HUES48 (cell line): ENCODE data around the gene KDM4C.

Experiments used
- H3K27ac ChIP-seq: one replicate; pipeline ENCODE4 v1.7.0; 2013; ENCODE audit warnings: low read depth, low read length, inconsistent platforms
- H3K27me3 ChIP-seq: 2 replicates; pipeline ENCODE4 v1.6.1; 2013; ENCODE audit warnings: mild to moderate bottlenecking, low read length; ENCODE audit not compliant: control insufficient read depth, insufficient read depth
- H3K36me3 ChIP-seq: 2 replicates; pipeline ENCODE4 v1.6.1; 2013; ENCODE audit warnings: low read length; ENCODE audit not compliant: control insufficient read depth, insufficient read depth
- H3K4me1 ChIP-seq: 2 replicates; pipeline ENCODE4 v1.6.1; 2013; ENCODE audit warnings: mild to moderate bottlenecking, low read length; ENCODE audit not compliant: control insufficient read depth, insufficient read depth
- H3K4me3 ChIP-seq: 2 replicates; pipeline ENCODE4 v1.5.1; 2013; ENCODE audit warnings: mild to moderate bottlenecking, low read depth, low read length
- H3K9ac ChIP-seq: 2 replicates; pipeline ENCODE4 v1.6.1; 2013; ENCODE audit warnings: mild to moderate bottlenecking, low read depth, low read length, moderate library complexity
- H3K9me3 ChIP-seq: 2 replicates; pipeline ENCODE4 v1.6.1; 2013; ENCODE audit warnings: low read length; ENCODE audit not compliant: control insufficient read depth, insufficient read depth

KDM4C gene

DNA sequence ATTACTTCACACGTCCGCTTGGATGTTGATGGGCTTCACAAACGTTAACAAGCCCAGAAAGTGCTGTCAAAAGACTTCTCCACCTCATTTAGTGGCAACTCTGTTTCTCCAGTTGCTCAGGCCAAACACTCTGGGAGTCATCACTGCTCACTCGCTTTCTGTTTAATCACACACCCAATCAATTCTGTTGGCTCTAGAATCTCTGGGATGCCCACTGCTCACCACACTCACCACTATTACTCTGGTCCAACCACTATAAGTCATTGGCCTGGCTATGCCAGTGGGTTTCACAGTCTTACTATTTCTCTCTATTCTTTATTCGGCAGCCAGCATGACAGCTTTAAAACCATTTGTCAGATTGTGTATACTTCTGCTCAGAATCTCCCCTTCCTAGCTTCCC, 163.5 kb downstream of the KDM4C start:
- no peaks in the 10 kb centered on the region for H3K9me3 ChIP-seq
- no peak overlapping the region for H3K27ac ChIP-seq

DNA sequence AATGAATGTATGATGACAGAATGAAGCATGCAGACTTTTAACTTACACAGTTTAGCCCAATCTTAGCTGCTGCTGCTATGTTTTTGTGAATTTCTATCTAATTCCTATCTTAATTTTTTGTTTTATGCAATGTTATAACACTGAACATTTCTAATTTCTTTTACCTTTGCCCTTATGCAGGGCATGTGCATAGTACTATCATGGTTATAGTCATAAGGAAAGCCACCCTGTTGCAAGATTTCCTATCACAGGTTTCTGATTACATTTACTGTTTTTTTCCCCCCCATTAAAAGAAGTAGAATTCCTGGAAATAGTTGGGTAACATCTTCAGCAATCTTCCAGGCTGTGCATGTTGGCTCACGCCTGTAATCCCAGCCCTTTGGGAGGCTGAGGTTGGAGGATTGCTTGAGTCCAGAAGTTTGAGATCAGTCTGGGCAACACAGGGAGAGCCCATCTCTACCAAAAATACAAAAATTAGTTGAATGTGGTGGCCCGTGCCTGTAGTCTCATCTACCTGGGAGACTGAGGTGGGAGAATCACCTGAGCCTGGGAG, 164.4 kb downstream of the KDM4C start:
- Histone ChIP-seq H3K36me3 (no peaks in the 10 kb centered on the region; the same call in 1 of the 2 replicates), H3K27me3 (no peaks in the 10 kb centered on the region), H3K9me3 (no peaks in the 10 kb centered on the region), H3K9ac (no peak overlapping the region), H3K4me1 (no peaks in the 10 kb centered on the region), H3K27ac (no peak overlapping the region), H3K4me3 (no peak overlapping the region)

More for the DNA sequence above, 163.5 kb downstream of the KDM4C start:
- no peaks in the 10 kb centered on the region for H3K4me1 ChIP-seq
- no peaks in the 10 kb centered on the region; the same call in 1 of the 2 replicates for H3K36me3 ChIP-seq
- no peaks in the 10 kb centered on the region for H3K27me3 ChIP-seq
- H3K4me3 ChIP-seq: no peak overlapping the region
- H3K9ac ChIP-seq: no peak overlapping the region

DNA sequence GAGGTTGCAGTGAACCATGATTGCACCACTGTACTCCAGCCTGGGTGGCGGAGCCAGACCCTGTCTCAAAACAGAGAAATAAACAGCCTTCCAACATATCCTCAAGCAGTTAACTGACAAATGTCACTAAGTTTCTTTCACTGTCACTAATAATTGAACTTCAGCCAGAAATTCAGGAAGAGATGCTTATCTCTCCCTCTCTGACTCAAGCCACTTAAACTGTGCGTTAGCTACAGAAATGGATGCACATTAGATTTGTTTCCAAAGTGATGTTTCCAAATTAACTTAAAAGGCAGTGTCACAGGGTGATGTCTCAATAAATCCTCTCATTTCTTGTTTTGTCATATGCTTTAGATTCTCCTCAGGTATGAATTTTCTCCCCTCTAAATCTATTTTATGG, 164.9 kb downstream of the KDM4C start:
- H3K4me3 ChIP-seq: no peak overlapping the region
- no peaks in the 10 kb centered on the region for H3K9me3 ChIP-seq
- no peak overlapping the region for H3K27ac ChIP-seq
- no peak overlapping the region for H3K9ac ChIP-seq
- no peaks in the 10 kb centered on the region for H3K4me1 ChIP-seq
- H3K36me3 ChIP-seq: no peaks in the 10 kb centered on the region; the same call in 1 of the 2 replicates
- no peaks in the 10 kb centered on the region for H3K27me3 ChIP-seq

DNA sequence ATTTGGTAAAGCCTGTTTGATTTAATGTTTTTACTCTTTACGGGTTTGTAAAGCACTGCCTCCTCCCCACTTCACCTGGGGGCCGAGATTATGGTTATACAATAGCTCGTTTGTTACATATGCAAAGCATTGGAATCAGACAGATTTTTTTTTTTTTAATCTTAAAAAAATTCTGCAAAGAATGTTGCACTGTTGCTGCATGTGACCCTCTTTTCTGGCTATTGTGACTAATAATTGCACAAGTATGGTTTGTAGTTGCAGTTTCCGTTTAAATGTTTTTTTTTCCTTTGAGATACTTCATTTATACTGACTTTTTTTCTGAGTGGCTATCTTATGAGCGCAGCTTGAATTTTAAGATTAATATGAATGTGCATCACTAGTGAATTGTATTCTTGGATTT, 165.3 kb downstream of the KDM4C start:
- Histone ChIP-seq H3K9me3 (no peaks in the 10 kb centered on the region), H3K27ac (no peak overlapping the region), H3K36me3 (no peaks in the 10 kb centered on the region; the same call in 1 of the 2 replicates), H3K9ac (no peak overlapping the region), H3K4me3 (no peak overlapping the region), H3K27me3 (no peaks in the 10 kb centered on the region), H3K4me1 (no peaks in the 10 kb centered on the region)

DNA sequence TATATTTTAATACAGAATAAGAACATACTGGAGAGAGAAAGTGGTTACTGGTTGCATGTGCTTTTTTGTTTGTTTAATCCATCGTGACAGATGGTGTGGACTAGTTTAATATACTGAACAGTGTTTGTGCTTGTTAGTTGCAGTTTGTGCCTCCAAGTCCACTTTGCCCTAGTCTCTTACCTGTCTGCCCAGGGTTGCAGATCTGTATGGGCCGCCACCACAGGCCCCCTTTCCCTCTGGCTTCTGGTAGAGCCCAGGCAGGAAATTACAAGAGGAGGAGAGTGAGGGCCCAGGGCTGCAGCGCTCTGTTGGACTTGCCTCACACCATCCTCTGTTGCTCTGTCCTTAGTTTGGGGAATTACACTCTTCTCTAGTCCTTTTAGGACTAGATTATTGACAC, 166.4 kb downstream of the KDM4C start:
- no peaks in the 10 kb centered on the region for H3K4me1 ChIP-seq
- no peaks in the 10 kb centered on the region for H3K27me3 ChIP-seq
- no peak overlapping the region for H3K4me3 ChIP-seq
- H3K9me3 ChIP-seq: no peaks in the 10 kb centered on the region
- no peak overlapping the region for H3K27ac ChIP-seq
- H3K36me3 ChIP-seq: no peaks in the 10 kb centered on the region; the same call in 1 of the 2 replicates
- no peak overlapping the region for H3K9ac ChIP-seq

DNA sequence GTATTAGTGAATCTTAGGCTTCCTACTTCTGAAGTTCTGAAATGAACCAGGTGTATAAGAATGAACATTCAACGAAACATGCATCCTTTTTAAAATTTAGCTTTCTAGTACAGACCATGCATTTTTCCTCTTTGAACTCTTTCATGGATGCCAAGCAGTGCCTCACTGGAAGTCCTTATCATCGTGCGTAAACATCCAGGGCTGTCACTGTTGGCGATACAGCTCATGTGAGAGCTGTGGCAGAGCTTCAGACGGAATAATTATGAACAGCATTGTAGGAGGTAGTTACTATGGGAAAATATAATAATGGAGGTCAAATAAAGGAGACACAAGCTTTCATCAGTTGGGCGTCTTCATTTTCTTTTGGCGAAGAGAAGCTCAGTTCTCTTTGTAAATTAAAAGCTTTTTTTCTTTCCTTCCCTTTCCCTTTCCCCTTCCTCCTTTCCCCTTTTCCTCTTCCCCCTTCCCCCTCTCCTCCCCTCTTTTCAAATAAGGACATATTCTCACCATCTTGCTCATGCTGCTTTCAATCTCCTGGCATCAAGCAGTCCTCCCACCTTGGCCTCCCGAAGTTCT, 167.3 kb downstream of the KDM4C start:
- no peak overlapping the region for H3K9ac ChIP-seq
- no peak overlapping the region for H3K27ac ChIP-seq
- H3K4me3 ChIP-seq: no peak overlapping the region
- no peaks in the 10 kb centered on the region; the same call in 1 of the 2 replicates for H3K36me3 ChIP-seq
- no peaks in the 10 kb centered on the region for H3K4me1 ChIP-seq
- no peaks in the 10 kb centered on the region for H3K27me3 ChIP-seq
- no peaks in the 10 kb centered on the region for H3K9me3 ChIP-seq

DNA sequence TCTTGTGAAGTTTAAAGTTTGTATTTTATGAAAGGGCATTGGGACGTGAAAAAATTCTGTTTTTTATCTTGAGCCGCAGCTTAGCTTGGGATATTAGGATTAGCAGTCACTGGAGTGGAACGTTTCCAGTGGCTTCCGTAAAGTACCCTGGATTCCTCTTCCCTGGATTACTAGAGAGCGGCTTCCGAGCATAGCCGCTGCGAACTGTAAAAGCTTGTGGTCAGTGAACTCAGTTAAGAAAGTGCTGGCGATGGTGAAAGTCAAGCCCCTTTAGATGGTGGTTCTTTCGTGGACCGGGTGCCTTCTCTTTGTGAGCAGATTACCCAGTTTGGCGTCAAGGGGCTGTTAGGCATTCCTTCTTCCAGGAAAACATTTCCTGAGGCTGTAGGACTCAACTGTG, 168.1 kb downstream of the KDM4C start:
- no peaks in the 10 kb centered on the region; the same call in 1 of the 2 replicates for H3K36me3 ChIP-seq
- H3K4me3 ChIP-seq: no peak overlapping the region
- H3K4me1 ChIP-seq: peaks cover 2% of the 10 kb centered on the region; the same call in 1 of the 2 replicates
- no peak overlapping the region for H3K9ac ChIP-seq
- no peaks in the 10 kb centered on the region for H3K27me3 ChIP-seq
- H3K9me3 ChIP-seq: no peaks in the 10 kb centered on the region
- no peak overlapping the region for H3K27ac ChIP-seq

DNA sequence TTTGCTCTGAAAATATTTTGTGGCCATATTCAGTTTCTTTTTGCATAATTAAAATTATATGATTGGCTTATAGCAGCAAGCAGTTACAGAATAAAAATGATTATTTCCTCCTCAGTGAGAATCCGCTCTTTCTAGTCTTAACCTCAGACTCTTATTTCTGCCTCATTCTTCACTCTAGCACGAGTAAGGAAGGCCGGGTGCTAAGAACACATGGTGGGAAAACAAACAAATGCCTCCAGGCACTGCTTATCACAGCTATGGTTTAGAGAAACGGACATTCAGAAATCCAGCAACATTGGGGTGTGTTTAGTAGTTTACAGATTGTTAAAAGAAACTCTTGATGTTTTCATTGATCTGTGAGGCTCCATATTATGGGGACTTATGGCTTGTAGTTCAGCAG, 168.7 kb downstream of the KDM4C start:
- no peaks in the 10 kb centered on the region for H3K27me3 ChIP-seq
- no peaks in the 10 kb centered on the region for H3K9me3 ChIP-seq
- H3K4me1 ChIP-seq: peaks cover 3% of the 10 kb centered on the region; the same call in 1 of the 2 replicates
- H3K27ac ChIP-seq: no peak overlapping the region
- H3K36me3 ChIP-seq: no peaks in the 10 kb centered on the region
- H3K4me3 ChIP-seq: no peak overlapping the region
- no peak overlapping the region for H3K9ac ChIP-seq

DNA sequence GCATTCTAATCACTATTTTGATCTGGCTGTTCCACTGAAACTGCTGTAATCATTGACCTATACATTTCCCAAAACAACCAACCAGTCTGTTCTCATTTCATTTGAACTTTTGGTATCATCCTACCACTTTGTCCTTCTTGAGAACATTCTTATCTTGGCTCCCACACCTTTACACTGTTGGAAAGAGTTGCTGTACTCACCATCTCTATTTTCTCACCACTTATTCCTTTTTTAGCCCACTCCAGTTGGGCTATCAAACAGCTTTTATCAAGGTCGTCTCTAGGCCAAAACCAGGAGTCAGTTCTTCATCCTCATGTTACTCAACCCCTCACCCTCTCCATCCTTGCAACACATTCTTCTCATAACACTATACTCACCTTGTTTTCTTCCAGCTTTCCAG, 170.1 kb downstream of the KDM4C start:
- H3K9me3 ChIP-seq: no peaks in the 10 kb centered on the region
- no peak overlapping the region for H3K9ac ChIP-seq
- H3K27me3 ChIP-seq: no peaks in the 10 kb centered on the region
- H3K36me3 ChIP-seq: no peaks in the 10 kb centered on the region
- H3K4me3 ChIP-seq: no peak overlapping the region
- no peak overlapping the region for H3K27ac ChIP-seq
- peaks cover 3% of the 10 kb centered on the region; the same call in 1 of the 2 replicates for H3K4me1 ChIP-seq

DNA sequence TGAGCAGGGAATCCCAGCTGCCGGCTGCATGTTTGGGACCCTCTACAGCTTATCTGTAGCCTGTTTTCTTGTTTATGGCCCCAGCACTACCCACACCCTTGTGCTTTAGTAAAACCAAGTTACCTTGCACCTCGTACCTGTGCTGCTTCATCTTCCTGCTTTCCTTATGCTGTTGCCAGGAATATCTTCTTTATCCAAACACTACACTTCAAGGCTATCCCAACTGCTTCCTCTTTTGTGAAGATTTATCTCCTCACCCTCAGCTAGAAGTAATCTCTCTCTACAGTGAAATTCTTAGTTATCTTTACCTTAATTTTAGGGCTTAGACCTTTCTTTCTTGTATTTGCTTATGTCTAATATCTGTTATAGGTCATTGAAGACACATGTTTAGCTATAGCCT, 171.1 kb downstream of the KDM4C start:
- no peaks in the 10 kb centered on the region for H3K27me3 ChIP-seq
- peaks cover 3% of the 10 kb centered on the region; the same call in 1 of the 2 replicates for H3K4me1 ChIP-seq
- H3K27ac ChIP-seq: no peak overlapping the region
- H3K36me3 ChIP-seq: no peaks in the 10 kb centered on the region
- H3K4me3 ChIP-seq: no peak overlapping the region
- no peaks in the 10 kb centered on the region for H3K9me3 ChIP-seq
- H3K9ac ChIP-seq: no peak overlapping the region

DNA sequence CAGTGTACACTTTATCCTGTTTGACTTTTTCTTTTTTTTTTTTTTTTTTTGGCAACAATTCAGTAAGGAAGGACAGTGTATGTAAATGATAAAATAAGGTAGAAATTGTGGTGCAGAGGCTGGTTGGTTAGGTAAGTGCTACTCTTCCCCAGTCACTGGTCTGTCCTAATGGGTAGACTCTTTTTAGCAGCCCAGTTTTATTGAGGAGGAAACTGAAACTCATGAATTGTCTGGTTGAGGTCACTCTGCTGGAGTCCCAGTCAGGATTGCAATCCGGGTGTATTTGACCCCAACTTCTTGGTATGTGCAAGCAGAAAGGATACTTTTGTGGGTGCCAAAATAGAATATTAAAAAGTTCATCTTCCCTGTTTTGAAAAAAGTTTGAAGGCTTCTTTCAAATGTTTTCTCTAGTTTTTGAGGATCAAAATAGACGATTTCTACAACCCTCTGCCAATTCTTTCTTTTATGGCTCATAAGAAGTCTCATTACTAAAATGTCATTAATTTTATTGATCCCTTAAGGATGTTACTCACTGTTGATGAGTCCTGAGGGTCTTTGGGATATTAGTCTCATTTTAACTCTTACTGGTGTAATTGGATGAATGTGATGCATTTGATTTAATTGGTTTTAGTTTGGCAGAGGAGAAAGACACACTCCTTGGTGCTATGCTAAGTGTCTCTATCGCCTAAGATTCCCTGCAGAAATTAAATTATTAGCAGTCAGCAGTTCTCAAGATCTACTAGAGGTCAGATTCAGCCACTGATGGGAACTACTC, 171.9 kb downstream of the KDM4C start:
- H3K9me3 ChIP-seq: no peaks in the 10 kb centered on the region
- H3K36me3 ChIP-seq: no peaks in the 10 kb centered on the region
- H3K27me3 ChIP-seq: no peaks in the 10 kb centered on the region
- H3K4me1 ChIP-seq: peaks cover 3% of the 10 kb centered on the region; the same call in 1 of the 2 replicates
- no peak overlapping the region for H3K27ac ChIP-seq
- no peak overlapping the region for H3K9ac ChIP-seq
- no peak overlapping the region for H3K4me3 ChIP-seq
